HG02885 (cell line): ENCODE data around the gene PCDHA9.
"Not testable (repeated sequence)": the region's sequence is repeated elsewhere in the genome, so short reads cannot be mapped to it uniquely, and the experiment has no call there.

Experiments
- ATAC-seq: cut with Tn5 transposase; IDR thresholded peaks from one replicate; pipeline ENCODE4 v1.9.1; 2021; ENCODE audit warnings: mild to moderate bottlenecking; ENCODE audit not compliant: unreplicated experiment, poor library complexity

The PCDHA9 gene

DNA sequence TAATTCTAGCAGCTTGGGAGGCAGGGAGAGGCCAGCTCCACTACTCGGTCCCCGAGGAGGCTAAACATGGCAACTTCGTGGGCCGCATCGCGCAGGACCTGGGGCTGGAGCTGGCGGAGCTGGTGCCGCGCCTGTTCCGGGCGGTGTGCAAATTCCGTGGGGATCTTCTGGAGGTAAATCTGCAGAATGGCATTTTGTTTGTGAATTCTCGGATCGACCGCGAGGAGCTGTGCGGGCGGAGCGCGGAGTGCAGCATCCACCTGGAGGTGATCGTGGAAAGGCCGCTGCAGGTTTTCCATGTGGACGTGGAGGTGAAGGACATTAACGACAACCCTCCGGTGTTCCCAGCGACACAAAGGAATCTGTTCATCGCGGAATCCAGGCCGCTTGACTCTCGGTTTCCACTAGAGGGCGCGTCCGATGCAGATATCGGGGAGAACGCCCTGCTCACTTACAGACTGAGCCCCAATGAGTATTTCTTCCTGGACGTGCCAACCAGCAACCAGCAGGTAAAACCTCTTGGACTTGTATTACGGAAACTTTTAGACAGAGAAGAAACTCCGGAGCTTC is 13.7 kb upstream of the PCDHA9 start:
- not testable (repeated sequence) for ATAC-seq

DNA sequence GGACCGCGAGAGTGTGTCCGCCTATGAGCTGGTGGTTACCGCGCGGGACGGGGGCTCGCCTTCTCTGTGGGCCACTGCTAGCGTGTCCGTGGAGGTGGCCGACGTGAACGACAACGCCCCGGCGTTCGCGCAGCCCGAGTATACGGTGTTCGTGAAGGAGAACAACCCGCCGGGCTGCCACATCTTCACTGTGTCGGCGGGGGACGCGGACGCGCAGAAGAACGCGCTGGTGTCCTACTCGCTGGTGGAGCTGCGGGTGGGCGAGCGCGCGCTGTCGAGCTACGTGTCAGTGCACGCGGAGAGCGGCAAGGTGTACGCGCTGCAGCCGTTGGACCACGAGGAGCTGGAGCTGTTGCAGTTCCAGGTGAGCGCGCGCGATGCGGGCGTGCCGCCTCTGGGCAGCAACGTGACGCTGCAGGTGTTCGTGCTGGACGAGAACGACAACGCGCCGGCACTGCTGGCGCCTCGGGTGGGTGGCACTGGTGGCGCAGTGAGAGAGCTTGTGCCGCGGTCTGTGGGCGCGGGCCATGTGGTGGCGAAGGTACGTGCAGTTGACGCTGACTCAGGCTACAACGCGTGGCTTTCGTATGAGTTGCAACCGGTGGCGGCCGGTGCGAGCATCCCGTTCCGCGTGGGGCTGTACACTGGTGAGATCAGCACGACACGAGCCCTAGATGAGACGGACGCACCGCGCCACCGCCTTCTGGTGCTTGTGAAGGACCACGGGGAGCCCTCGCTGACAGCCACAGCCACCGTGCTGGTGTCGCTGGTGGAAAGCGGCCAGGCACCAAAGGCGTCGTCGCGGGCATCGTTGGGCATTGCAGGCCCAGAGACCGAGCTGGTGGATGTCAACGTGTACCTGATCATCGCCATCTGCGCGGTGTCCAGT is 12.3 kb upstream of the PCDHA9 start:
- no peak for ATAC-seq

DNA sequence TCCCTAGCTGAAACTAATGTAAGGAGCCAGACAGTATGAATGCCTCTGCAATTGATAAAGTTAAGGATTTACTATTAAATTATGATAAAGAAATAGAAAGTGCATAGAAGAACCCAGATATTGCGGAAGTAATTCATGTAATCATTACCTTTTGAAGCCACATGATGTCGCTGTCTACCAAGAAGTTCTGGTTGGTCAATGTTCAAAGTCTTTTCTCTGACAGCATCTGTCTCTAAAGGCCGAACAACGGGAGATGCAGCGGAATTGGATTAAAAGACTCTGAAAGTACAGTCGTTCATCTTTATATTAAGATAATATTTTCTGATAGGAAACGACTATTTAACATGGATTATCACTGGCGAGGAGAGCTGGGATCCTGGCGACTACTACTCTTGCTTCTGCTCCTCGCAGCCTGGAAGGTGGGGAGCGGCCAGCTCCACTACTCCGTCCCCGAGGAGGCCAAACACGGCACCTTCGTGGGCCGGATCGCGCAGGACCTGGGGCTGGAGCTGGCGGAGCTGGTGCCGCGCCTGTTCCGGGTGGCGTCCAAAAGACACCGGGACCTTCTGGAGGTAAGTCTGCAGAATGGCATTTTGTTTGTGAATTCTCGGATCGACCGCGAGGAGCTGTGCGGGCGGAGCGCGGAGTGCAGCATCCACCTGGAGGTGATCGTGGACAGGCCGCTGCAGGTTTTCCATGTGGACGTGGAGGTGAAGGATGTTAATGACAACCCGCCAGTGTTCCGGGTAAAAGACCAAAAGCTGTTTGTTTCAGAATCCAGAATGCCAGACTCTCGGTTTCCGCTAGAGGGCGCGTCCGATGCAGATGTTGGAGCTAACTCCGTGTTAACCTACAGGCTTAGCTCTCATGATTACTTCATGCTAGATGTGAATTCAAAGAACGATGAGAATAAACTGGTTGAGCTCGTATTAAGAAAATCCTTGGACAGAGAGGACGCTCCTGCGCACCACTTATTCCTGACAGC is 6.9 kb upstream of the PCDHA9 start, which contains the start of gene PCDHA8:
Gene PCDHA8 (plus strand): TSS at position 210 of the 985 bp plus-strand sequence. CDS start 135 bp downstream, at position 345.
- ATAC-seq, result no peak

DNA sequence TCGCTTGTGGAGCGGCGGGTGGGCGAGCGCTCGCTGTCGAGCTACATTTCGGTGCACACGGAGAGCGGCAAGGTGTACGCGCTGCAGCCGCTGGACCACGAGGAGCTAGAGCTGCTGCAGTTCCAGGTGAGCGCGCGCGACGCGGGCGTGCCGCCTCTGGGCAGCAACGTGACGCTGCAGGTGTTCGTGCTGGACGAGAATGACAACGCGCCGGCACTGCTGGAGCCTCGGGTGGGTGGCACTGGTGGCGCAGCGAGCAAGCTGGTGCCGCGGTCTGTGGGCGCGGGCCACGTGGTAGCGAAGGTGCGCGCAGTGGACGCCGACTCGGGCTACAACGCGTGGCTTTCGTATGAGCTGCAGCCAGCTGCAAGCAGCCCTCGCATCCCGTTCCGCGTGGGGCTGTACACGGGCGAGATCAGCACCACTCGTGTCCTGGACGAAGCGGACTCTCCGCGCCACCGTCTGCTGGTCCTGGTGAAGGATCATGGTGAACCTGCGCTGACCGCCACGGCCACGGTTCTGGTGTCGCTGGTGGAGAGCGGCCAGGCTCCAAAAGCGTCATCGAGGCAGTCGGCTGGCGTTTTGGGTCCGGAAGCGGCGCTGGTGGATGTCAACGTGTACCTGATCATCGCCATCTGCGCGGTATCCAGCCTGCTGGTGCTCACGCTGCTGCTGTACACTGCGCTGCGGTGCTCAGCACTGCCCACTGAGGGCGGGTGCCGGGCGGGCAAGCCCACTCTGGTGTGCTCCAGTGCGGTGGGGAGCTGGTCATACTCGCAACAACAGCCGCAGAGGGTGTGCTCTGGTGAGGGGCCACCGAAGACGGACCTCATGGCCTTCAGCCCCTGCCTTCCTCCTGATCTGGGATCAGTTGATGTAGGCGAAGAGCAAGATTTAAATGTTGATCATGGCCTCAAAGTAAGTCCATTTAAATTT is 5.1 kb upstream of the PCDHA9 start:
- no peak for ATAC-seq

DNA sequence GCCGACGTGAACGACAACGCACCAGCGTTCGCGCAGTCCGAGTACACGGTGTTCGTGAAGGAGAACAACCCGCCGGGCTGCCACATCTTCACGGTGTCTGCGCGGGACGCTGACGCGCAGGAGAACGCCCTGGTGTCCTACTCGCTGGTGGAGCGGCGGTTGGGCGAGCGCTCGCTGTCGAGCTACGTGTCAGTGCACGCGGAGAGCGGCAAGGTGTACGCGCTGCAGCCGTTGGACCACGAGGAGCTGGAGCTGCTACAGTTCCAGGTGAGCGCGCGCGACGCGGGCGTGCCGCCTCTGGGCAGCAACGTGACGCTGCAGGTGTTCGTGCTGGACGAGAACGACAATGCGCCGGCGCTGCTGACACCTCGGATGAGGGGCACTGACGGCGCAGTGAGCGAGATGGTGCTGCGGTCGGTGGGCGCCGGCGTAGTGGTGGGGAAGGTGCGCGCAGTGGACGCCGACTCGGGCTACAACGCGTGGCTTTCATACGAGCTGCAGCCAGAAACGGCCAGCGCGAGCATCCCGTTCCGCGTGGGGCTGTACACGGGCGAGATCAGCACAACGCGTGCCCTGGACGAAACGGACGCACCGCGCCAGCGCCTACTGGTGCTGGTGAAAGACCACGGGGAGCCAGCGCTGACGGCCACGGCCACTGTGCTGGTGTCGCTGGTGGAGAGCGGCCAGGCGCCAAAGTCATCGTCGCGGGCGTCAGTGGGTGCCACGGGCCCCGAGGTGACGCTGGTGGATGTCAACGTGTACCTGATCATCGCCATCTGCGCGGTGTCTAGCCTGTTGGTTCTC is 1.9 kb downstream of the PCDHA9 start:
- ATAC-seq, result not testable (repeated sequence)

DNA sequence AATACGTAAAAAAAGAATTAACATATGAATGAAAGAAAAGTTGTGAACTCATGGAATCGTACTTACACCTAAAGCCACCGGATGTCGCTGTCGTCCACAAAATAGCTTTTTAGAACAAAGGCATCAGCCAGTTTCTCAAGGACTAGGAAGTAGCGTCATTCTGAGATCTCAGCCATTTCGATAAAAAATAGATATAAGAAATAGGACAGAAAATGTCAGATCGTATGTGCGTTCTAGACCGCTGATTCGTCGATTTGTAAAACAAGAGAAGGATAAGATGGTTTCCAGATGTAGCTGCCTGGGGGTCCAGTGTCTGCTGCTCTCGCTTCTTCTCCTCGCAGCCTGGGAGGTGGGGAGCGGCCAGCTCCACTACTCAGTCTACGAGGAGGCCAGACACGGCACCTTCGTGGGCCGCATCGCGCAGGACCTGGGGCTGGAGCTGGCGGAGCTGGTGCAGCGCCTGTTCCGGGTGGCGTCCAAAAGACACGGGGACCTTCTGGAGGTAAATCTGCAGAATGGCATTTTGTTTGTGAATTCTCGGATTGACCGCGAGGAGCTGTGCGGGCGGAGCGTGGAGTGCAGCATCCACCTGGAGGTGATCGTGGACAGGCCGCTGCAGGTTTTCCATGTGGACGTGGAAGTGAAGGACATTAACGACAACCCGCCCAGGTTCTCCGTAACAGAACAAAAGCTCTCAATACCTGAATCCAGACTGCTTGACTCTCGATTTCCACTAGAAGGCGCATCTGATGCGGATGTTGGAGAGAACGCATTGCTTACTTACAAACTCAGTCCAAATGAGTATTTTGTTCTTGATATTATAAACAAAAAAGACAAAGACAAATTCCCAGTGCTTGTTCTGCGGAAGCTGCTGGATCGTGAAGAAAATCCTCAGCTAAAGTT is 7.8 kb downstream of the PCDHA9 start, which contains the start of gene PCDHA10:
Gene PCDHA10 (plus strand): TSS at position 126 of the 903 bp plus-strand sequence. CDS start 152 bp downstream, at position 278.
- ATAC-seq, result no peak

DNA sequence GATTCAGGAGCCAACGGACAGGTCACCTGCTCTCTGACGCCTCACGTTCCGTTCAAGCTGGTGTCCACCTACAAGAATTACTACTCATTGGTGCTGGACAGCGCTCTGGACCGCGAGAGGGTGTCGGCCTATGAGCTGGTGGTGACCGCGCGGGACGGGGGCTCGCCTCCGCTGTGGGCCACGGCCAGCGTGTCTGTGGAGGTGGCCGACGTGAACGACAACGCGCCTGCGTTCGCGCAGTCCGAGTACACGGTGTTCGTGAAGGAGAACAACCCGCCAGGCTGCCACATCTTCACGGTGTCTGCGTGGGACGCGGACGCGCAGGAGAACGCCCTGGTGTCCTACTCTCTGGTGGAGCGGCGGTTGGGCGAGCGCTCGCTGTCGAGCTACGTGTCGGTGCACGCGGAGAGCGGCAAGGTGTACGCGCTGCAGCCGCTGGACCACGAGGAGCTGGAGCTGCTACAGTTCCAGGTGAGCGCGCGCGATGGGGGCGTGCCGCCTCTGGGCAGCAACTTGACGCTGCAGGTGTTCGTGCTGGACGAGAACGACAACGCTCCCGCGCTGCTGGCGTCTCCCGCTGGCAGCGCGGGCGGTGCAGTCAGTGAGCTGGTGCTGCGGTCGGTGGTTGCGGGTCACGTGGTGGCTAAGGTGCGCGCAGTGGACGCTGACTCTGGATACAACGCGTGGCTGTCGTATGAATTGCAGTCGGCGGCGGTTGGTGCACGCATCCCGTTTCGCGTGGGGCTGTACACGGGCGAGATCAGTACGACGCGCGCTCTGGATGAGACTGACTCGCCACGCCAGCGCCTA is 9.2 kb downstream of the PCDHA9 start:
- no peak for ATAC-seq

DNA sequence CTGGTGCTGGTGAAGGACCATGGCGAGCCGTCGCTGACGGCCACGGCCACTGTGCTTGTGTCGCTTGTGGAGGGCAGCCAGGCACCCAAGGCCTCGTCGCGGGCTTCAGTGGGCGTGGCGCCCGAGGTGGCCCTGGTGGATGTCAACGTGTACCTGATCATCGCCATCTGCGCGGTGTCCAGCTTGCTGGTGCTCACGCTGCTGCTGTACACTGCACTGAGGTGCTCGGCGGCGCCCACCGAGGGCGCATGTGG is 9.7 kb downstream of the PCDHA9 start:
- ATAC-seq, result no peak

DNA sequence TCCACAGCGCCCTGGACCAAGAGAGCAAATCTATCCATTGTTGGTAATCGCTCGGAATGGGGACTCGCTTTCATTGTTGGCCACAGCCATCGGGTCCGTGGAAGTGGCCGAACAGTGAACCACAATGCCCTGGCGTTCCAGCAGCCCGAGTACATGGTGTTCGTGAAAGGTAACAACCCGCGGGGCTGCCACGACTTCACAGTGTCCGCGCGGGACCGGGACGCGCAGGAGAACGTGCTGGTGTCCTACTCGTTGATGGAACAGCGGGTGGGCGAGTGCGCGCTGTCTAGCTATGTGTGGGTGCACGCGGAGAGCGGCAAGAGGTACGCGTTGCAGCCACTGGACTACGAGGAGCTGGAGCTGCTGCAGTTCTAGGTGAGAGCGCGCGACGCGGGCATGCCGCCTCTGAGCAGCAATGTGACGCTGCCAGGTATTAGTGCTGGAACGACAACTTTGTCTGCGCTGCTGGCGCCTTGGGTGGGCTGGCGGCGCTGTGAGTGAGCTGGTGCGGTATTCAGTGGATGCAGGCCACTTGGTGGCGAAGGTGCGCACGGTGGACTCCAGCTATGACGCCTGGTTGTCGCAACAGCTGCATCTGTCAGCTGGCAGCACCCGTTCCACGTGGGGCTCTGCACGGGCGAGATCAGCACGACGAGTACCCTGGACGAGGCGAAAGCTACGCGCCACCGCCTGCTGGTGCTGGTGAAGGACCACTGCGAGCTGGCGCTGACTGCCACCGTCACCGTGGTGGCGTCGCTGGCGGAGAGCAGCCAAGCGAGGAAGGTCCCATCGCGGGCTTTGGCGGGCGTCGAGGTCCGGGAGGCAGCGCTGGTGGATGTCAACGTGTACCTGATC is 14.5 kb downstream of the PCDHA9 start:
- no peak for ATAC-seq

DNA sequence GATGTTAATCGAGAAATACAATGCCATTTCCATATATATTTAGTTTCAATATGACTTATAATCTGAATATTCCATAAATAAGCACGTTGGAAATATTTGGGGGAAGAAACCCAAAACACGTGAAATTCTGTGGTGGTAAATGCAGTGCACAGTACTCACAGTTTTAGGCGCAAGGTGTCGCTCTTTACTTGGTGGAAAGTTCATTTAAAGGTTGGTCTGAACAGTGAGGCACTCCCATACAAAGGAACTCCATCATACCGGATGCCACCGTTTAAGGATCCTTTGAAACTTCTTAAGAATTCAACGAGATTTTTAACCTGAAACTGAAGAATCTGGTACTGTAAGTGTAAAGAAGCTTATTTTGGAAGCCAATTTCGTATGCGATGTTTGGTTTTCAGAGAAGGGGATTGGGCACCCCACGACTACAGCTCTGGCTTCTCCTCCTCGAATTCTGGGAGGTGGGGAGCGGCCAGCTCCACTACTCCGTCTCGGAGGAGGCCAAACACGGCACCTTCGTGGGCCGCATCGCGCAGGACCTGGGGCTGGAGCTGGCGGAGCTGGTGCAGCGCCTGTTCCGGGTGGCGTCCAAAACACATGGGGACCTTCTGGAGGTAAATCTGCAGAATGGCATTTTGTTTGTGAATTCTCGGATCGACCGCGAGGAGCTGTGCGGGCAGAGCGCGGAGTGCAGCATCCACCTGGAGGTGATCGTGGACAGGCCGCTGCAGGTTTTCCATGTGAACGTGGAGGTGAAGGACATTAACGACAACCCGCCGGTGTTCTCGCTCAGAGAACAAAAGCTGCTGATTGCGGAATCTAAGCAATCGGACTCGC is 20.8 kb downstream of the PCDHA9 start, which contains the start of gene PCDHA11:
Gene PCDHA11 (plus strand): TSS at position 237 of the 834 bp plus-strand sequence. CDS start 147 bp downstream, at position 384.
- no peak for ATAC-seq

DNA sequence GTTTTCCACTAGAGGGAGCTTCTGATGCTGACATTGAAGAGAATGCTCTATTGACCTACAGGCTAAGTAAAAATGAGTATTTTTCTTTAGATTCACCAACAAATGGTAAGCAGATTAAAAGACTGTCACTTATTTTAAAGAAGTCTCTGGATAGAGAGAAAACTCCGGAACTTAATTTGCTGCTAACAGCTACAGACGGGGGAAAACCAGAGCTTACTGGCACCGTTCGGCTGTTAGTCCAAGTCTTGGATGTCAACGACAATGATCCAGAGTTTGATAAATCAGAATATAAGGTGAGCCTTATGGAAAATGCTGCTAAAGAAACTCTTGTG is 21.3 kb downstream of the PCDHA9 start:
- ATAC-seq, result no peak

DNA sequence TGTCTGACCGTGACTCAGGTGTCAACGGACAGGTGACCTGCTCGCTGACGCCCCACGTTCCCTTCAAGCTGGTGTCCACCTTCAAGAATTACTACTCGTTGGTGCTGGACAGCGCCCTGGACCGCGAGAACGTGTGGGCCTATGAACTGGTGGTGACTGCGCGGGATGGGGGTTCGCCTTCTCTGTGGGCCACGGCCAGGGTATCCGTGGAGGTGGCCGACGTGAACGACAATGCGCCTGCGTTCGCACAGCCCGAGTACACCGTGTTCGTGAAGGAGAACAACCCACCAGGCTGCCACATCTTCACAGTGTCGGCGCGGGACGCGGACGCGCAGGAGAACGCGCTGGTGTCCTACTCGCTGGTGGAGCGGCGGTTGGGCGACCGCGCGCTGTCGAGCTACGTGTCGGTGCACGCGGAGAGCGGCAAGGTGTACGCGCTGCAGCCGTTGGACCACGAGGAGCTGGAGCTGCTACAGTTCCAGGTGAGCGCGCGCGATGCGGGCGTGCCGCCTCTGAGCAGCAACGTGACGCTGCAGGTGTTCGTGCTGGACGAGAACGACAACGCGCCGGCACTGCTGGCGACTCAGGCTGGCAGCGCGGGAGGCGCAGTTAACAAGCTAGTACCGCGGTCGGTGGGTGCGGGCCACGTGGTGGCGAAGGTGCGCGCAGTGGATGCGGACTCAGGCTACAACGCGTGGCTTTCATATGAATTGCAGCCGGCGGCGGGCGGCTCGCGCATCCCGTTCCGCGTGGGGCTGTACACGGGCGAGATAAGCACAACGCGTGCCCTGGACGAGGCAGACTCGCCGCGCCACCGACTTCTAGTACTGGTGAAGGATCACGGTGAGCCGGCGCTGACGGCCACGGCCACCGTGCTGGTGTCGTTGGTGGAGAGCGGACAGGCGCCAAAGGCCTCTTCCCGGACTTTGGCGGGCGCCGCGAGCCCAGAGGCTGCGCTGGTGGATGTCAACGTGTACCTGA is 22.3 kb downstream of the PCDHA9 start:
- ATAC-seq, result no peak

DNA sequence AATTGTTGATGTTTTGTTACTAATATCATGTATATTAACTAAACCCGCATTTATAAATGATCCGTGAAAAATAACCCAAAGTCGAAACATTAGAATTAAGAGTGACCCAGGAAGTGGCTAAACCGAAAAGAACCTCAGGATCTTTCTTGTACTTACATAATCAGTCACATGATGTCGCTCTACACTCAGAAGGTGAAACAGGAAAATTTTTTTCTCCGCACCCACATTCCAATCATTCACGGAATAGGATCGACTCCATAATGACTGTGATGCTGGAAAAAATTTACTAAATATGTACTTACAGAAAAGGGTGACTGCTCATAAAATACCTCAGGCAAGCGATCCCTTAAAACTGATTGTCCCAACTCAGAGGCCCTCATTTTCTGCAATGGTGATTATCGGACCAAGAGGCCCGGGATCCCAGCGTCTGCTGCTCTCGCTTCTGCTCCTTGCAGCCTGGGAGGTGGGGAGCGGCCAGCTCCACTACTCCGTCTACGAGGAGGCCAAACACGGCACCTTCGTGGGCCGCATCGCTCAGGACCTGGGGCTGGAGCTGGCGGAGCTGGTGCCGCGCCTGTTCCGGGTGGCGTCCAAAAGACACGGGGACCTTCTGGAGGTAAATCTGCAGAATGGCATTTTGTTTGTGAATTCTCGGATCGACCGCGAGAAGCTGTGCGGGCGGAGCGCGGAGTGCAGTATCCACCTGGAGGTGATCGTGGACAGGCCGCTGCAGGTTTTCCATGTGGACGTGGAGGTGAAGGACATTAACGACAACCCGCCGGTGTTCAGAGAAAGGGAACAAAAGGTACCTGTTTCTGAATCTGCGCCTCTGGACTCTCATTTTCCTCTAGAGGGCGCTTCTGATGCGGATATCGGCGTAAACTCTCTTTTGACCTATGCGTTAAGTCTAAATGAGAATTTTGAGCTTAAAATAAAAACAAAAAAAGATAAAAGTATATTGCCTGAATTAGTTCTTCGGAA is 27.2 kb downstream of the PCDHA9 start, which contains the start of gene PCDHA12:
Gene PCDHA12 (plus strand): TSS at position 224 of the 981 bp plus-strand sequence. CDS start 165 bp downstream, at position 389.
- no peak for ATAC-seq
